Measurements from ENCODE around the gene PPFIA1.

DNA sequence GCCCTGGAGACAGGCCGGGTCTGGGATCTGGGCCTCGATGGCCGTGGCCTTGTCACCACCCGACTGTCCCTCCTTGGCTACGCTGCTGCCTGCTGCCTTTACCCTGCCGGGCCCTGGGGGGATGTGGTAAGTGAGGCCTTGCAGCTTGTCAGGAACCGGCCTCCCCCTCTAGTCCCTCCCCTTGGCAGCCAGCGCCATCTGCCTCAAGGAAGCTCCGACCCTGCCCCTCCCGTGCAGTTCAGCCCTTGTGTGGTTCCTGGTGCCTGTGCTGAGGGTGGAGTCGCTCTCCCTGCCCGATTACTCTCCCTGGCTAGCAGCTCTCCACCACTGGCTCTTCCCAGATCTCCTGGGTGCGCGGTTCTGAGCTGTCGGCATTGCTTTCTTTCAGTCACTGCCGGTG is 161.6 kb downstream of the PPFIA1 start:
- TF ChIP-seq, protein P1, sequence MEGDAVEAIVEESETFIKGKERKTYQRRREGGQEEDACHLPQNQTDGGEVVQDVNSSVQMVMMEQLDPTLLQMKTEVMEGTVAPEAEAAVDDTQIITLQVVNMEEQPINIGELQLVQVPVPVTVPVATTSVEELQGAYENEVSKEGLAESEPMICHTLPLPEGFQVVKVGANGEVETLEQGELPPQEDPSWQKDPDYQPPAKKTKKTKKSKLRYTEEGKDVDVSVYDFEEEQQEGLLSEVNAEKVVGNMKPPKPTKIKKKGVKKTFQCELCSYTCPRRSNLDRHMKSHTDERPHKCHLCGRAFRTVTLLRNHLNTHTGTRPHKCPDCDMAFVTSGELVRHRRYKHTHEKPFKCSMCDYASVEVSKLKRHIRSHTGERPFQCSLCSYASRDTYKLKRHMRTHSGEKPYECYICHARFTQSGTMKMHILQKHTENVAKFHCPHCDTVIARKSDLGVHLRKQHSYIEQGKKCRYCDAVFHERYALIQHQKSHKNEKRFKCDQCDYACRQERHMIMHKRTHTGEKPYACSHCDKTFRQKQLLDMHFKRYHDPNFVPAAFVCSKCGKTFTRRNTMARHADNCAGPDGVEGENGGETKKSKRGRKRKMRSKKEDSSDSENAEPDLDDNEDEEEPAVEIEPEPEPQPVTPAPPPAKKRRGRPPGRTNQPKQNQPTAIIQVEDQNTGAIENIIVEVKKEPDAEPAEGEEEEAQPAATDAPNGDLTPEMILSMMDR (IDR thresholded peaks at IDR 0.05; ENCODE audit: low read depth, low read length) = no peak
- TF ChIP-seq EZH2phosphoT487 (IDR thresholded peaks at IDR 0.05; ENCODE audit: low read depth) = no peak
